ENCODE results near the gene IL1R1.

Gene IL1R1

GRCh38 chr2:102138331-102138730 lies 4.2 kb upstream of the IL1R1 start:
- DNase-seq (ENCODE audit: low read depth, low spot score) = no peak

GRCh38 chr2:102139851-102140250 lies 2.7 kb upstream of the IL1R1 start:
- DNase-seq (ENCODE audit: low read depth, low spot score) = no peak

GRCh38 chr2:102140377-102140776 lies 2.2 kb upstream of the IL1R1 start:
- no peak for DNase-seq (ENCODE audit: low read depth, low spot score)

DNA sequence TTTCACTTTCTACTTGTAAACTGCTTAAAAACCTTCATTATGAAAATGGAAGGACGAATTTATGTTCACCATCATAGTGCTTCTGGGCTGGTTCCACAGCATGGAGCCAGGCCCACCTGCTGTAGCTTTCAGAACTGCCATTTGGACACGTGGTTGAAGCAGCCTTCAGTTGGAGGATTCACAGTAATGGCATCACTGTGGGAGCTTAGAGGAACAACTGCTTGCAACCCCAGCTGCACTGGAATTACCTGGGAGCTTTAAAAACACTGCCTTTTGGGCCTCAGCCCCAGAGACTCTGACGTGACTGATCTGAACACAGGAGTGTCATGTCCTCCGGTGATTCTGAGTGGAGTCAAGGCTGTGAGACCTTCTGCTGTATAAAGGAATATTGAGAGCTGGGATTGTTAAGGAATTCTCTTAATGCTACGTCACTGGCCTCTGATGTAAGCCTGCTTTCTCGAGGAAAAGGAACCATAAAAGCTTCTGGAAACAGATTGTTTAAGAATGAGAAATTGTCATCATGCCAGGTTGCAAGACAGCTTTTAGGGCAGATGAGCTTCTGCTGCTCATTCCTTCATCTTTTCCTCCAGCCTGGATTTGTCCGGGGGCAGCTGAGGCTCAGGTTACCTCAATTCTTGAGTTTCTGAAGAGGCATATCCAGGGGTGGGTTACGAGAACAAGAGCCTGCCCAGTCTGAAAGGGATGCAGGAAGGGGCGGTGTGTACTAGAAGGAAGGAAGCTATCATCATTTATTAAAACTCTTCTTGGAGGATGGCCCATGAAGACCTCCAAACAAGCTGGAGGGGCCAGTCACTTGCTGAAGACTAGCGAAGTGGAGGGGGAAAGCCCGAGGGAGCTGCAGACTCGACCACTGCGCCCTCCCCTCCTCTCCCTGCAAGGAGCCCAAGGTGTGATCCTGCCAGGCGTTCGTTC lies 1.3 kb upstream of the IL1R1 start:
- DNase-seq (ENCODE audit: low read depth, low spot score) = no peak

- no peak for DNase-seq (ENCODE audit: low read depth, low spot score)
These were observed 393 bp downstream of the IL1R1 start for GRCh38 chr2:102142829-102143449.

DNA sequence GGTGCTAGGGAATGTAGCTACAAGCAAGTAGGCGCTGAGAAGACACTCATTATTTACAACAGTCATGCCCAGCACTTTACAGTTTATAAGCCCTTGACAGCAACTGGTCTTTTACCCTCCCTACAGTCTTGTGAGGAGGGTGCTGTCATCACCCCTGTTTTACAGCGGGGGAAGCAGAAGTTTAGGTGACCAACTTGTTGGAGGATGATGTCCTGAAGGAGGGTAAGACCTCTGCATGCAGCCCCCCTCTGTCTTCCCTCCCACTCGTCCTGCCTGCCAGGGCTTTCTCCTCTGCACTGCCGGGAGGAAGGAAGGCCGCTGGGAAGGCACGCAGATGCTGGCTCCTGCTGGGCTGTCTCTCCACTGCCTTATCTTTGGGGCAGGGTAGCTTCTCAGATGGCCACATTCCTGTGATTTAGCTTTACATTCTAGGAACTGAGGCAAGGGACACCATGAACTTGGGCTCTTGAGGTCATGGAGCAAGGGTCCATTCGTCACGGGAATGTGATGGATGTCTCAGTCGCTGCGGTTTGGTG lies 972 bp downstream of the IL1R1 start:
- no peak for DNase-seq (ENCODE audit: low read depth, low spot score)

DNA sequence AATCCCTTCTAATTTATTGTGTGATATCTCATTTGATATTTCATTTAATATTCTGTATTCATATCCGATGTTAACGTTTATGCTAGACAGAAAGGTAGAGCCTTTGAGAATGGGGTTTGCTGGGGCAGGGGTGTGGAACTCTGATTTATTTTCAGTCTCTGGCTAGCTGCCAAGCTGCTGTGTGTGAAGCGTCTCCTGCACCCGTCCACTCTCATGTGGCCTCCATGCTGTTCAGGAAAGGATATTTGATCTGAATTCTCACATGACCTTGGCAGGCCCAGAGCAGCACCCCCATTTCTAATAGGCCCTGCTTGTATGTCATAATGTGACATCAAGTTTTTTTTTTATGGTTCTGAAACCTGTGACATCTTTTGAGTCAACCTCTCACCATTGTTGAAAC lies 1.6 kb downstream of the IL1R1 start:
- no peak for DNase-seq (ENCODE audit: low read depth, low spot score)

GRCh38 chr2:102145107-102145506 lies 2.6 kb downstream of the IL1R1 start:
- no peak for DNase-seq (ENCODE audit: low read depth, low spot score)

- DNase-seq (ENCODE audit: low read depth, low spot score) = no peak
These were observed 3.4 kb downstream of the IL1R1 start for GRCh38 chr2:102145934-102146333.

GRCh38 chr2:102147935-102148334 lies 5.4 kb downstream of the IL1R1 start:
- no peak for DNase-seq (ENCODE audit: low read depth, low spot score)

GRCh38 chr2:102149243-102149642 lies 6.7 kb downstream of the IL1R1 start:
- no peak for DNase-seq (ENCODE audit: low read depth, low spot score)

- no peak for DNase-seq (ENCODE audit: low read depth, low spot score)
These were observed 7.3 kb downstream of the IL1R1 start for GRCh38 chr2:102149644-102150455.

- DNase-seq (ENCODE audit: low read depth, low spot score) = no peak
These were observed 11.8 kb downstream of the IL1R1 start for GRCh38 chr2:102154364-102154763.

GRCh38 chr2:102154946-102155702 lies 12.6 kb downstream of the IL1R1 start:
- DNase-seq (ENCODE audit: low read depth, low spot score) = no peak

DNA sequence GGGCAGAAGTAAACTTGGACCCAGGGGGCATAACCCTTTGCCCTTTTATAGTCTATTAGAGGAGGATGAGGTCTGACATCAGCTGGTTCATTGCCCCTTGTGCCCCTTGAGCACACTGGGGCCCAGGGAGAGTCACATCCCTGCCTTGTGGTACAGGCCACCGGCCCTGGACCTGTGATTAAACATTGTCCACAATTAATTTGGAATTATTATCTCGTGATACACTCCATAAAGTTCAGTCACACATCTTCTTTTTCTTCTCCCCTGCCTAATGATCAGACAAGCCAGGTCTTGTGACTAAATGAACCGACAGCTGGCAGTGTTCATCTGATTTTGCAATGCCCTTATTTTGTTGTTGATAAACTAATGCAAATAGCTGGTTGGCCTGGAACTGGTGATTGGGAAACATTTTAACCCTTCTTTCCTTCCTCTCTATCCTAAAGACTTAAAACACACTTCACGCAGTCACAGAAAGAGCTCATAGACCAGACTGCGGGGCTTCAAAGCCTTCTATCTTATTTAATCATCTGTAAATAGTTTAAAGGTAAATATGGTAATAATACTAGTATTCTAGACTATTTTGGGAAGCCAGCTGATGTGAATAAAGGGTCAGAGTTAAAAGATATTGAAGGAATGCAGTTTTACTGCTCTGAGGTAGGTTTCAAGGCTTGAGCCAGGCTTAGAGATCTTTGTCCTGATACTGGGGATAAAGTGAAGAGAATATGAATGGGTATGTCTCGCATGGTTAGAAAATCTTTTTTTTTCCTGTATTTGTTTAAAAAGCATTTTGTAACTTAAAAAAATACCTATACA lies 13.4 kb downstream of the IL1R1 start:
- DNase-seq (ENCODE audit: low read depth, low spot score) = no peak

DNA sequence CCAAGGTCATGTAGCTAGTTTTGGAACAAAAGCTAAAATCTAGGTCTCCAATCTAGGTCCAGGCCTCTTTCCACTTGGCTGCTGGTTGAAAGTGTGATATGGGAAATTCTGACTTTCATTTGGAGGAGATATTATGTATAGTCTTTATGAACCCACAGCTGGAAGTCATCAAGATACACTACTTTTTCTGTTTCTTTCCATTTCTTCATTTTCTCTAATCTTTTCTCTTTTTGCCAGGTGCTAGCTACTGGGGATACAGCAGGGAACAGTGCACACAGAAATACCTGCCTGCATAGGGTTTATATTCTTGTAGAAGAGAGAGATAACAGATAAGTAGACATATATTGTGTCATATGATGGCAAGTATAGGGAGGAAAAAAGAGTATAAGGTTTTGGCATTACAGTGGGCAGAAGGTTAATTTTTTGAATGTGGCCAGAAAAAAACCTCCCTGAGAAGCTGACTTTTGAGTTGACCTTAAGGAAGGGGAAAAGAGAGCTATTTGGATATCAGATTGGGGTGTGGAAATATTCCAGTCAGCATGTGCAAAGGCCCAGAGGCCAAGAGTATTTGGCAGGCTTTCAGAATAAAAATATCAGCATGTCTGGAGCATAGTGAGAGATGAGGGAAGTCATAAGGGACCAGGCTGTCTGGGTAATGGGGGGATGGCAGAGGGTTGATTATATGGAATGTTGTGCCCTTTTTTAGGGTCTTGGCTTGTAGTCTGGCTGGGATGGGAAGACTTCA lies 15.6 kb downstream of the IL1R1 start:
- DNase-seq (ENCODE audit: low read depth, low spot score) = no peak

DNA sequence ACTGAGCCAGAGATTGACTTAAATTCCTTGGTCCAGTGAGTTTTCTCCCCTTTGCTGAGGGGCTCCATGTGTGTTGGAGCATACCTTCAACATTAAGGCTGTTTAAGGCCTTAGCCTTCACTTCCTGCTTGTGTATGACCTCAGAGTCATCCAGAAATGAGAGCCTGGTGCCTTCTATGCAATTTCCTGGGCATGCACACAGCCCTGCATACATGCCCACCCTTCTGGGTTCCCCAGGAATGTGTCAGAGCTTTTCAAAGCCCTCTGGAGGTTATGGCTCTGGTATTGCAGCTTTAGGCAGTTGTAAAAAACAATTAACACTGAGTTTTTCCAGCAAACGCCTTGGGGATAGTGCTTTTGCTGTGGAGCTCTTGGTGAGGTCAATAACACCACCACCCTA lies 16.7 kb downstream of the IL1R1 start:
- no peak for DNase-seq (ENCODE audit: low read depth, low spot score)

- DNase-seq (ENCODE audit: low read depth, low spot score) = no peak
These were observed 23.8 kb downstream of the IL1R1 start for GRCh38 chr2:102166189-102166845.

All from iPS DF 19.7 (cell line).